ENCODE data around the gene DOCK4. TPM values are rescaled to one million over a fixed set of nuclear protein-coding genes. Genes with fewer than 3 reads are reported as not detected.

DOCK4 gene
- total RNA-seq, 4 donors from 2014 or later = 14.0 to 48.1 (median 30.9) TPM

GRCh38 chr7:111787741-111788140 is 418.5 kb downstream of the DOCK4 start:
- H3K27ac ChIP-seq = no peak overlapping the region
- no peak for DNase-seq
- H3K9me3 ChIP-seq = no peaks in the 10 kb centered on the region
- H3K4me1 ChIP-seq = peaks cover 6 to 12% of the 10 kb centered on the region in 2 donors
- no peak for TF ChIP-seq CTCF (IDR thresholded peaks at IDR 0.05)
- no peak for TF ChIP-seq POLR2A (IDR thresholded peaks at IDR 0.05)
- no peaks in the 10 kb centered on the region for H3K36me3 ChIP-seq
- no peaks in the 10 kb centered on the region for H3K27me3 ChIP-seq
- 91 to 94% methylated on average over 2 of the region's 2 CpGs for WGBS, 2 donors
- no peak overlapping the region for H3K4me3 ChIP-seq (replicated peaks in 1 of 3)
- intact Hi-C loops (cut with DNase I) = no loop called here

DNA sequence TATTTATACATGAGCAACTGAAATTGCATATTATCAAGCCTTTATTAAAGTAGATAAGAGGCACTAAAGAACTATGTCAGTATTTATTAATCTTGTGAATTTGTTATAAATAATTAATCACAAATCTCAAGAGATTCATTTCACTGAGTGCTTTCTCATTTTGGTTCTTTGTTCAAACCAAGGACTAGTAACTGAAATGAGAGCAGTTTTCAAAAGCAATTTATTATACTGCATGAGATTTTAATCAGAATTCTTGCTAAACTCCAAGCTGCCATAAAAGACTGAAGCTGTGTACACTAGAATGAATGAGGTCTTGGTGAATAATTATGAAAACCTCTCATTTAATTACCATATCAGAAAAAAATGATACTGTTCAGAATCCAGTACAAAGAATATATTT is 419.1 kb downstream of the DOCK4 start:
- Histone ChIP-seq H3K36me3 (no peaks in the 10 kb centered on the region), H3K4me1 (peaks cover 6 to 12% of the 10 kb centered on the region in 2 donors), H3K4me3 (replicated peaks in 1 of 3) (no peak overlapping the region), H3K9me3 (no peaks in the 10 kb centered on the region), H3K27ac (no peak overlapping the region), H3K27me3 (no peaks in the 10 kb centered on the region)
- intact Hi-C loops (cut with DNase I) = no loop called here
- no peak for DNase-seq
- TF ChIP-seq POLR2A (IDR thresholded peaks at IDR 0.05) = no peak
- no peak for TF ChIP-seq CTCF (IDR thresholded peaks at IDR 0.05)

DNA sequence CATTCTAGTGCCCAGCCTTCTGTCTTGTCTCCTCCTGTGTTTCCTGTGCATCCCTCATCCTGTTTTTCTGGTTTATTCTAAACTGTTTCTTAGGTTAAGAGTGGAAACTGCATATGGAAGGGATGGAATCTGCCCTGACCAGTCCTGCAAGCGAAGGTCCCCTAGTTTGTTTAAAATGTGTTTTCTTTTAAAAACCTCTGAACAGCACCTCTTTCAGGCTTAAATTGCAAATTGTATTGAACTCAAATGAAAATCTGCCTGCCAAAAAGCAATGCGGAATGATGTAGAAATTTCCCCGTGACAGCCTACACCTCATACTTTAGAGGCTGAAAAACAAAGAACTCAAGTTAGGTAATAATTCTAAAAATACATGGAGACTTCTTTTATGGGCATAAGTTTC is 421.1 kb downstream of the DOCK4 start:
- H3K4me3 ChIP-seq (replicated peaks in 1 of 3) = no peak overlapping the region
- no peak overlapping the region for H3K27ac ChIP-seq
- intact Hi-C loops (cut with DNase I) = no loop called here
- no peak for DNase-seq
- H3K4me1 ChIP-seq = peaks cover 6 to 12% of the 10 kb centered on the region in 2 donors
- no peaks in the 10 kb centered on the region for H3K36me3 ChIP-seq
- no peaks in the 10 kb centered on the region for H3K27me3 ChIP-seq
- 41 to 50% methylated on average over 3 of the region's 3 CpGs for whole genome bisulfite sequencing, 2 donors
- no peaks in the 10 kb centered on the region for H3K9me3 ChIP-seq
- TF ChIP-seq CTCF (IDR thresholded peaks at IDR 0.05) (no peak), POLR2A (IDR thresholded peaks at IDR 0.05) (no peak)

DNA sequence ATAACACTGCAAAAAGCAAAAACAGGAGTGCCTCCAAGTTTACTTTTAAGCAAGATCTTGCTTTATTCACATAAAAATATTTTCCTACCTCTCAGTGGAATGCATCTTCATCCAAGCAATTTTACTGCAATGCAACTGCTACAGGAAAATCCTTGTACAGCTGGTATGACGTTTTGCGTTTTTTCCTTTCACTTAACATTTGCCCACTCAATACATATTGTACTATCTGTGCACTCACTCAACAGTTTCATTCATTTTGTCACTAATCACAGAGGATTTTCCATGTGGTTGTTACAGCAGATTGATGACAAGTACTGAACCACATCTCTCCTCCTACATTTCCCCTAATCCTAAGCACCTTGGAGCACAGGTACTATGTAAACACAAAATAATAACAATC is 421.9 kb downstream of the DOCK4 start:
- H3K4me1 ChIP-seq = peaks cover 6 to 12% of the 10 kb centered on the region in 2 donors
- TF ChIP-seq CTCF (IDR thresholded peaks at IDR 0.05) (no peak), POLR2A (IDR thresholded peaks at IDR 0.05) (no peak)
- H3K9me3 ChIP-seq = no peaks in the 10 kb centered on the region
- H3K27me3 ChIP-seq = no peaks in the 10 kb centered on the region
- WGBS, 2 donors = 66 to 69% methylated on average over 2 of the region's 2 CpGs
- no peak for DNase-seq
- intact Hi-C loops (cut with DNase I) = no loop called here
- no peaks in the 10 kb centered on the region for H3K36me3 ChIP-seq
- H3K27ac ChIP-seq = no peak overlapping the region
- no peak overlapping the region for H3K4me3 ChIP-seq (replicated peaks in 1 of 3)

DNA sequence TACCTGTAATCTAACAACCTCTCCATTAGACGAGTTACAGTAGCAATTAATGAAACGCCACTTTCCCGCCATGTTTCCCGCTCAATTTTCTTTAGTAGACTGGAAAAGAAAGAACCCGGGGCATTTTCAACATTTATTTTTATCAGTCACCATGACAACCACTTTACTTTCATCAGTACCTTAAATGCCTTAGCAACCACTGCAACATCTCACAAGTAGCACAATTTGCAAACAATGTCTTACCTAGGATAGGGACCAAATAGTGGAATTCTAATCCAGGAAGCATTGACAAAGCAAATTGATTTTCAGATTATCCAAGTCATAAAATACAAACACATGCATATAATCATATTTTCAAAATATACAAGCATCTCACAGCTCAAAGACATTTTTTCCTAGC is 422.3 kb downstream of the DOCK4 start:
- Histone ChIP-seq H3K36me3 (no peaks in the 10 kb centered on the region), H3K4me1 (peaks cover 6 to 12% of the 10 kb centered on the region in 2 donors), H3K27me3 (no peaks in the 10 kb centered on the region), H3K27ac (no peak overlapping the region), H3K9me3 (no peaks in the 10 kb centered on the region), H3K4me3 (replicated peaks in 1 of 3) (no peak overlapping the region)
- WGBS, 2 donors = 70 to 71% methylated on average over 5 of the region's 5 CpGs
- TF ChIP-seq CTCF (IDR thresholded peaks at IDR 0.05) (no peak), POLR2A (IDR thresholded peaks at IDR 0.05) (no peak)
- intact Hi-C loops (cut with DNase I) = no loop called here
- no peak for DNase-seq

Measured in thyroid gland (tissue), 4 donors.